HG03060 (cell line): ENCODE results near the gene ISOC2.

ENCODE experiments used
- ATAC-seq: cut with Tn5 transposase; IDR thresholded peaks from one replicate; pipeline ENCODE4 v1.9.1; 2021; ENCODE audit warnings: low read depth, moderate number of reproducible peaks; ENCODE audit not compliant: unreplicated experiment

Gene ISOC2

DNA sequence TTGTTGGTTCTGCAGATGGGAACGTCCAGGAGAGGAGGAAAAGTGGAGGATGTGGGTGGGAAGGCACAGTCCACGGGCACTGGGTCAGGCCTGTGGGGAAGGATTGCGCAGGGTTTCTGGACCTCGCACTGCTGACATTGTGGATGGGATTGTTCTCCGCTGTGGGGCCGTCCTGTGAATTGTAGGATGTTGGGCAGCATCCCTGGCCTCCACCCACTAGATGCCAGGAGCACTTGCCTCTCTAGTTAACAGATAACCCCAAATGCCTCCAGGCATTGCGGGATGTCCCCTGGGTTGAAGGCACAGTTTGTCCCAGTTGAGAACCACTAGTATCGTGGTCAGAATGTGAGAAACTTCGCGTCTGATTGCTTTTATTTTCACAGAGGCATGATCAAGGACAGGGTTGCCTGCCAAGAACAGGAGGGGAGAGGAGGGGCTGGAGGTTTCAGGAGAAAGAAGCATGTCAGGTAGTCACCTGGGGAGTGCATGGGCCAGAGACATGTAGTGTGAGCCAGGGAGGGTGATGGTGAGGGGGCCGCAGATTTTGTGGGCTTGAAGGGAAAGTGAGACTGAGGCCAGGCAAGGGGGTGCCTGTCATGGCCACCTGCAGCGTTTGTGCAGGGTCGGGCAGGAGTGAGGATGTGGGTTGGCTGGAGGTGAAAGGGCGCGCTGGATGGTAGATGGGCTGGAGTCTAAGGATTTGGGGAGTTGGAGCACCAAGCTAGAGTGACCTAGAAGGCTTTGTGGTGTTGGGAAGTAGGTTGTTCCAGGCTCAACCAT is 18.2 kb upstream of the ISOC2 start:
- ATAC-seq, result no peak

DNA sequence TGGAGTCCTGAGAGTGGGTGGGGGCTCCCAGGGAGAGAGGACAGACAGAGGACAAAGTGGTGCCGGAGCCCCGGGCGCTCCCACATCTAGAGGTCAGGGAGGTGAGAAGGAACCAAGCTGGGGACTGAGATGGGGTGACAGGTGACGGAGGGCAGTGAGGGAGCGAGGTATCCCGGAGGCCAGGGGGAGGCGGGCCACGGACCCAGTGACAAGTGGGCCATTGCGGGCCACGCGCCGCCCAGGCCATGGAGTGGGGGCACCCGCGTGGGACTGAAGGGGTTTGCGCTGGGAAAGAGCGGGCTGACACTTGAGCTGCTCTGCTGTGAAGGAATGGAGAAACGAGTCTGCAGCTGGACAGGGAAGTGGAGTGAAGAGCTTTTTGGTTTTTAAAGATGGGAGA is 17.6 kb upstream of the ISOC2 start:
- no peak for ATAC-seq

DNA sequence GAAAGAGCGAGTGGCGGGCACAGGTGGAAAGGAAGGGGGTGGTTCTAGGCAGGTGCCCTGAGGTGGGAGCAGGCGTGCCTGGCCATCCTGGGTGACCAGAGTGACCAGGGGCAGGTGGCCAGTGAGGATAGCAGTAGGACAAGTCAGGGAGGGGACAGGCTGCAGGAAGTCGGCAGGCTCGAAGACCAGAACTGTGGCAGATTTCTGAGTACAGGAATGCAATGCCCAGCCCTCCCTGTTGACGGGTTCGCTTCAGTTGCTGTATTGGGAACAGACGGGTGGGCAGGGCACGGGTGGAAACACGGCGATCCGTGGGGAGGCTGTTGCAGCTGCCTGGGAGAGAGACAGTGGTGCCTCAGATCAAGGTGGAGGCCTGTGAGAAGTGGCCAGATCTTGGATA is 16.9 kb upstream of the ISOC2 start:
- no peak for ATAC-seq

DNA sequence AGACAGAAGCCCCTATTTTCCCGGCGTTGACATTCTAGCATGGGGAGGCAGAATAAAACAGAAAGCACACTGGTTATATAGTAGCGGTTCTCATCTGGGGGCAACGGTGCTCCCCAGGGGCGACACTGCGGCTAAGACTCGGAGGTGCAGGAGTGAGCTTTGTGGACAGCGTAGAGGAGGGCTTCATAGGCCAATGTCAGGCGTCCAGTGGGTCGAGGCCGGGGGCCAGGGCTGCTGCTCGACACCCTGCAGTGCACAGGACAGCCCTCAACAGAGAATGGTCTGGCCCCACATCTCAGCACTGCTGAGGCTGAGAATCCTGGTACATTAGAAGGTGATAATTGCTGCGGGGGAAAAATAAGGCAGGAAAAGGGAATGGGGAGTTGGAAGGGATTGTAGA is 16.5 kb upstream of the ISOC2 start:
- no peak for ATAC-seq

DNA sequence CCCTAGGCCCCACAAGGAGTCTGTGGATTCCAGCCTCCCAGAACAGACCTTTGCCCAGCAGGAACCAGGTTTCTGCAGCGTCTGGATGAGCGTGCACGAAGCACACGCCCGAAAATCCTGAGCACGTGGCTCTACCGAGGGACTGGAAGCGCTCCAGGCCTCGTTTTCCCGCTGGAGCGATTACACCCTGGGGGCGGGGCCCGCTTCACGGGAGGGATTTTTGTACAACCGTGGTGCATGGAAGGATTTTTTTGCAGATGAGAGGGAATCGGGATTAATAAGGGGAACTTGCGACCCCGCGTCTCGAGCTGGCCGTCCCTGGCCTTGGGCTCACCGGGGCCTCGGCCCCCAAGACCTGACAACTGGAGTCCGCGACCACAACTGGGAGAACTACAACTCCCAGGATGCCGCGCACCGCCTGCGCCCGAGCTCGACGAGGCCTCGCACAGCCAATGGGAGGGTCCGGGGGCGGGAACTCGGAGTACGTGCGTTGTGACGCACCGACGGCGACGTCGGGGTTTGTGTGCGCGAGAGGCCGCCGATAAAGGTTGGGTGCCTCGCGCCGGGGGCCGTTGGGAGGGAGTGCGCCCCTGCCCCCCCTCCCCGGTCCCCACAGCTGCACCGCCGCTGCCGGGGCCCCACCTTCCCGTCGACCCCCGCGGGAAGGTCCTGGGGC is 14.8 kb upstream of the ISOC2 start, which contains the start of gene ZNF628:
Gene ZNF628, plus strand, starts transcription at position 518 of the 676 bp plus-strand sequence. CDS start 3,294 bp downstream, outside the sequence.
- ATAC-seq, result peak; percentile 77

DNA sequence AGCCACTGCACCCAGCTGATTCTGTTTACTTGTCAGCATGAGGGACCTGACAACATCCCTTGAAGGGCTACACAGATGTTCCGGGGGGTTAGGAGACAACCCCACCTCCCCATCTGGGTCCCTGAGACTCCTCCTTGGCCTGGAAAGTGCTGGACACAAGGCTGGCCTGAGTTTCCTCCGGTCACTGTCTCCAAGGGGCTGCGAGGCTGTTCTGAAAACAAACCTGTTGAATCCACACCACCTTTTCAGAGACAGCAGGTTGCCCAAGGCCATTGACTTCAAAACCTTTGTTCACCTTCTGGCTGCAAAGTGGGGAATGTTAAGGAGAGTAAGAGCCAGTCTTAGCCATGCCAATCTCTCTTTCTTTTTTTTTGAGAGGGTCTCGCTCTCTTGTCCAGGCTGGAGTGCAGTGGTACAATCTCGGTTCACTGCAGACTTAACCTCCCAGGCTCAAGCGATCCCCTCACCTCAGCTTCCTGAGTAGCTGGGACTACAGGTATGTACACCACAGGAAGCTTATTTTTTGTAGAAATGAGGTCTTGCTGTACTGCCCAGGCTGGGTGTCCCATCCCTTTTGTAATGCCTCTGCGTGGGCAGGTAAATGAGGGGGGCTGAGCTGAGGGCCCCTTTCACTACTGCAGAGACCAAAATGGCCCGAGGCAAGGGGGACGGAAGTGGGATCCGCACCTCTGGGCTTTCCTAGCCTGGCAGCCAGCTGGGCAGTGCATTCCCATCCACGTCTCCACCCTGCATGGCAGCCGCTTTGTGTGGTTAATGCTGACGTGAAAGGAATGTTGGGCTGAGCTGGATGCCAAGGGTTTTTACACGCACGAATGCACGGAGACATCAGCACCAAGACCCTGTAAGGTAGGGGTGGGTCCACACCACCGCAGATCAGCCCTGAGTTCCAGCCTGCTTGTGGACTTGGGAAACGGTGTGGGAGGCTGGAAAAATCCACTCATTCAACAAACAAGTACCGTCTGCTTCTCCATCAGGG is 13.1 kb upstream of the ISOC2 start:
- no peak for ATAC-seq

DNA sequence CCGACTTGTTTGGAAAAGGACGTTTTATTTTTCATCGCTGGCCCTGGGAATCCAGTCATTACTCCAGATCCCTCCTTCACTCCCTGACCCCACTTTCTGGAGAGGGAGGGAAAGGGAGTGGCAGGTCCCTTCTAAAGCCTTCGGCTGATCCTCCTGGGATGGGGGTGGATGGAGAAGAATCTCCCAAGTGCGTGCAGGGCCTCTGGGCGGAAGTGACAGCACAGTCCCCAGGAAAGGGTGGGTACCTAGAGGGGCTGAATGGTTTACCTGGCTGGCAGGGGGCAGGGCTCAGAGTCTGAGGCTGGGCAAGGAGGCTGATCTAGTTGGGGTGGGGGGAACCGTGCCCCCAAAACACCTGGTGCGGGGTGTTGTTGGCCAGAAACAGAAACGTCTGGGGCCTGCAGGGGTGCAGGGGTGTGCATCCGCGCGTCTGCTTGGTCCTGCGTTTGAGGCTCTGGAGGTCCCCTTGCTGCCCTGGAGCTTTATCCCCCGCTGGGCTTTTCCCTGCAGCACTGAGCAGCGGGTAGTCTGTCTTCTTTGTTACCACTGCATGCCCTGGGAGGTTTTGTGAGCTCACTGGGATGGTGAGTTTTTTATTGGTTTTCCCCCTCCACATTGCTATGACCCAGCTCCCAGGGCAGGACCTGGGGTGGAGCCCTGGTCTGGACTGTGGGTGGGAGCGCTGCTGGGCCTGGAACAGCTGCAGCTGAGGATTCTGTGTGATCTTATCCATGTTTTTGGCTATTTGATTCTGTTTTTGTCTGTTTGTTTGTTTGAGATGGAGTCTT is 12.0 kb upstream of the ISOC2 start:
- ATAC-seq, result no peak

DNA sequence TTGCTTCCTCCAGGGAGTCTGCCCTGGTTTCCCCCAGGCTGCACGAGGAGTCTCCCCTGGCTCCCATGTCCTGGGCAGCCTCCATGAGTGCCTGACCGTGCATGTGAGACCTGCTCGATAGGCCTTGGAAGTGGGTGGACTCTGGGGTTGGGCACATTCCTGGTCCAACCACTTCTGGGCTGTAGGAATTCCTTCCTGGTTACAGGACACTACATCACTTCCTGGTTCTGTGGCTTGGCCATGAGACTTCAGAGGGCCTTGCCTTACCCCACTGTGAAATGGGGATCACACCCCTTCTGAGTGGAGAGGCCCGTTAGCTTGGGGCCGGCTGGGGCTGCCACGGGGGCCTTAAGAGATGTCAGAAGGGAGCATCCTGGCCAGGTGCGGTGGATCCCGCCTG is 11.0 kb upstream of the ISOC2 start:
- ATAC-seq, result no peak

DNA sequence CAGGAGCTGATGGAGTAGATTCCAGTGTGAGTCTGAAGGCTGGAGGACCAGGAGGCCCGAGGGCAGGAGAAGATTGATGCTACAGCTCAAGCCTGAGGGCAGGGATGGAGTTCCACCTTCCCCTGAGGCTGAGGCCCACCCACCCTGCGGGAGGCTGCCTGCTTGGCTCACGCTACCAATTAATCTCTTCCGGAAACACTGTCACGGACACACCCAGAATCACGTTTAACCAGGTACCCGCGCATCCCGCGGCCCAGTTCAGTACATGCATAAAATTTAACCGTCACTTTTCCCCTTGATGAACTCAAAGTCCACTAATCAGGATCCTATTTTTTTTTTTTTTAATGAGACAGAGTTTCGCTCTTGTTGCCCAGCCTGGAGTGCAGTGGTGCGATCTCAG is 9.8 kb upstream of the ISOC2 start:
- no peak for ATAC-seq

DNA sequence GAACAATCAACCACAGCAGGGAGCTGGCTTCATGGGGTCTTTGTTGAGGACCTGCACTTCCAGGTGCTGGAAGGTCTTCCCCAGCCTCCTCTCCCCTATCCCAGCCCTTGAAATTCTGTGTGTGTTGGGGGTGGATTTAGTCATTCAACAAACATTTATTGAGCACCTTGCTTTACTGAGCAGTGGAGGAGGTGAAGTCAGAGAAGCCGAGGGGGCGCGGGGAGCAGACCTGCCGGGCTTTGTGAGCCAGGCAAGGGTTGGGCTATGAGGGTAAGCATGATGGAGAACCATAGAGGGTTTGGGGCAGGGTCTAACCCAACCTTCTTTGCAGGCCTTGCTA is 6.6 kb upstream of the ISOC2 start:
- ATAC-seq, result no peak

DNA sequence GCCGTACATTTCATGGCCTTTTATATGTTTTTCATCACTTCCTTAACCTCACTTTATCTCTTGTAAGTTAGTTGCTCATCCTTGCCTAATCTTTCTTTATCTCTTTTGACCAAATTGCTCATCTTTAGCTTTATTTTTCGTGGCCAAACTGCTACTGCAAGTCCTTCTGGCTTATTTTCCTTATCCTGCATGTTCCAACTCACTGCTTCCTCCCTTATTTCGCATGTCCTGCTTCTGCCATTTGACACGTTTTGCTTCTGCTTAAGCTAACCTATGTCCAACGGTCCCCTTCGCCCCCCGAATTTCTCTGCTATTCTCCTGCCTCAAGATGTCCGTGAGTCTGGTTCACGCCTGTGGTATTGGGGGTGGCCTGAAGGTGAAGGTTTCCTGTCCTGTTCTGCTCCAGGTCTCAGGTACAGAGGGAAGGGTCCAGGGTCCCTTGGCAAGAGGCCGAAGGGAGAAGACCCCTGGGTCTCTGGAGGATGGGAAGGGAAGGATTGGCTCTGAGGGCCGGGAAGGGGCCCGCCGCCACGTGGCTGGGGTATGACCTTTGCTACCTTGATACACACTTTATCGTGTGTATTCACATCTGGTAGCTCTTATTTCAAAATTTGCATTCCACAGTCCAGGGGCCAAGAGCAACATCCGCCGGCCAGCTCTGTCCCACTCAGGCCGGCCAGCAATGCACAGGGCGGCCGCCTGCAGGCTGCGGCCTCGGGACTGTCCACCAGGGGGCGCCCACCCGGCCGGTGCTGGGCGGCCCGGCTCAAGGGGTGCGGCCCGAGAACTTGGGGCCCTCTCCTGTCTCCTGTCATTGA is 6.0 kb upstream of the ISOC2 start:
- ATAC-seq, result no peak

DNA sequence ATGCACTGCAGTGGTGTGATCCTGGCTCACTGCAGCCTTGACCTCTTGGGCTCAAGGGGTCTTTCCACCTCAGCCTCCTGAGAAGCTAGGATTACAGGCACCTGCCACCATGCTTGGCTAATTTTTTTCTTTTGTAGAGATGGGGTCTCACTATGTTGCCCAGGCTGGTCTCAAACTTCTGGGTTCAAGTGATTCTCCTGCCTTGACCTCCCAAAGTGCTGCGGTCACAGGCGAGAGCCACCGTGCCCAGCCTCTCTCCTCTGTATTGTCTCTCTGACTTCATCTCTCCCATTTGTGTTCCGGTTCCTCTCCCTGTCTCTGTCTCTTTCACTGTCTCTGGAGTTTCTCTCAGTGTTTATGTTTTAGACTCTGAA is 4.8 kb upstream of the ISOC2 start:
- ATAC-seq, result no peak

DNA sequence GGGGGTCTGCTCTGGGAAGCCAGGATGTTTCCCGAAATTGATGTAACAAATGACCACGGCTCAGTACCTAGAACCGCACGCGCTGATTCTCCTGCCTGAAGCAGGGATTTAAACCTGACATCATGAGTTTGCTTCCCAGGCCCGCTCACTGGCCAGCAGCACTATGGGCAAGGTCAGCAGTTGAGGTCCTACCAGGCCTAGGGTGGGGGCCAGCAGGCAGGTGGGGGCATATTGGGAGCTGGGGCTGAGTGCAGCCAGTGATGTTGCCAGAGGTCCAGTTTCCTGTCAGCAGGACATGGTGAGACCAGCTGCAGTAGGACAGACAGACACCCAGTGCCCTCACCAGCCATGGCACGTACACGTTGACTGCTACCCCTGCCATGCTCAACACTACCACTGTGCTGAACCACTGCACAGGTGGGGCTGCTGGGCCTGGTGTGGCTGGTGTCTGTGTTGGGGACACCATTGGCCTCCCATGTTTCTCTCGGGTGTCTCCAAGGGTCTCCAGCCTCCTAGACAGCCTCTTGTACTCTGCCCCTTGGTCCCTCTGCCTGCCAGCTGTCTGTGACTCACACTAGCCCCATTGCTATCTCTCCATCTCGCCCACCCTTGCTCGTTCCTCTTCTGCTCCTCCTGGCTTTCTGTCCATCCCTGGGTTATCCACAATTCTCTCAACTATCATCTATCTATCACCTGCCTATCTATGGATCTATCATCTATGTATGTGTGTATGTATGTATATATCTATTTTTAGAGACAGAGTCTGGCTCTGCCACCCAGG is 4.2 kb upstream of the ISOC2 start:
- ATAC-seq, result no peak

DNA sequence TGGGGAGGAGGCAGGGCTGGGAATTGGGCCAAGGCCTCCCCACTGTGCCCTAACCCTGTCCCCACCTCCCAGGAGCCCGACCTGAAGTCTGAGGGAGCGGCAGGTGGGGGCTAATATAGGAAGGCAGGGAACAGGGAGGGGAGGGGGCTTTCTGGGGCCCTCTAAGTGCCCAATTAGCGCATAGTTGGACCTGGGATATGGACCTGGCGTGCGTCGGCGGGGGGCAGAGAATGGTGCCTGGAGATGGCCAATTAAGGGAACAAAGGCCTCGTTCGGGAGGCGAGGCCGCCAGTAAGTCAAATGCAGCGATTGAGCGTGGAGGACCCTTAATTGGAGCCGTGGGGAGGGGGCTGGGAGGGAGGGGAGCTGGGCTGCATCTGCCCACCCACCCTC is 3.2 kb upstream of the ISOC2 start, which contains the start of gene C19orf85:
Gene C19orf85, minus strand, starts transcription at position 90 of the 393 bp plus-strand sequence. CDS start 197 bp downstream, outside the sequence.
- ATAC-seq, result no peak

DNA sequence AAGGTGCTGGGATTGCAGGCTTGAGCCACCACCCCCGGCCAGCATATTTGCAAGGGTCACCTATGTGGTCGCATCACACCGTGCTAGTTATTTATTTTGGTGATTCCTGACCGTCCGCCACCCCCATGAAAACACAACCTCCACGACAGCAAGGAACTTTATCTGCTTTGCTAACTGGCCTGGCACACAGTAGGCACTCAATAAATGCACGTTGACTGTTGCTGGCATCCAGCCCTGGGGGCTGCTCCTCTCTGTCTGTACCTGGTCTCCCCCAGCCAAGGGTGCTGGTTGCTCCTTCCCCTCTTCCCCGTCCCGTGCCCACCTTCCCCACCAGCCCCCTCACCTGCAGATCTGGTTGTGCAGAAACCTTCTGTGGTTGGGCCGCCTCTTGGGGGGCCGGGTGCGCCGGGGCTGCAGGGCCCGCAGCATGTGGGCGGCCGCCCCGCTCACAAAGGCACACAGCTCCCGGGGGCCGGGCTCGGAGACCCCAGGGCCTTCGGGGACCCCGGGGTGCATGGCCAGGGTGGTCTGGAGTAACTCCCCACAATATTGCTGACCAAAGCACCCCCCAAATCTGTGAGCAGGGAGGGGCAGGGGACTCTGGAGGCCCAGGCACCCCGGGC is 2.7 kb upstream of the ISOC2 start:
- no peak for ATAC-seq

DNA sequence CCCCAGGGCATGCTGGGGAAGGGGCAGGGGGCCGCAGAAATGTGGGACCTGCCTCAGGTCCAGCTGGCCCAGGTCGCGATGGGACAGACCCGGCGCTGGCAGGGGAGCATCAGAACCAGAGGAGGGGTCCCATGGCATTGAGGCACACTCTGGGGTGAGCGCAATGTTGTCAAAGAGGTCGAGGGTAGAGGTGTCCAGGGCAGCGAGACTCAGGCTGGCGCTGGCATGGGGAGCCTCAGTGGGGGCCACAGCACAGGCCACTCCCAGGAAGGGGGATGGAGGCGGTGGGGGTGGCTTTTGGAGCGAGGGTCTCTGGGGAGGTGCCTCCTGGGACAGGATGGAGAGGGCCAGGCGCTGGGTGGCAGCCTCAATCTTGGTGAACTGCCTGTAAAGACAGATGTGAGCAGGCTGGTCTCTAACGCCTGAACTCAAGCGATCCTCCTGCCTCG is 2.2 kb upstream of the ISOC2 start:
- no peak for ATAC-seq

DNA sequence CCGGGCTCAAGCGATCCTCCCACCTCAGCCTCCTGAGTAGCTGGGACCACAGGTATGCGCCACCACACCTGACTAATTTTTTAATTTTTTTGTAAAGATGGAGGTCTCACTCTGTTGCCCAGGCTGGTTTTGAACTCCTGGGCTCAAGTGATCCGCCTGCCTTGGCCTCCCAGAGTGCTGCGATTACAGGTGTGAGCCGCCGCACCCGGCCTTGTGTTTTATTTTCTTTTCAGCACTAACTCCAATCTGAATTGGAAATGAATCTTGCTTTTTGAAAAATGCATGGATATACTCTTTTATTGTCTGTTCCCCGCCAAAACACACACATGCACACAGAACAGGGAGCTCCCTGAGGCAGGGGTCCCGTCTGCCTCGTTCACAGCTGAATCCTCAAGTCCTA is 1.3 kb upstream of the ISOC2 start:
- ATAC-seq, result no peak

DNA sequence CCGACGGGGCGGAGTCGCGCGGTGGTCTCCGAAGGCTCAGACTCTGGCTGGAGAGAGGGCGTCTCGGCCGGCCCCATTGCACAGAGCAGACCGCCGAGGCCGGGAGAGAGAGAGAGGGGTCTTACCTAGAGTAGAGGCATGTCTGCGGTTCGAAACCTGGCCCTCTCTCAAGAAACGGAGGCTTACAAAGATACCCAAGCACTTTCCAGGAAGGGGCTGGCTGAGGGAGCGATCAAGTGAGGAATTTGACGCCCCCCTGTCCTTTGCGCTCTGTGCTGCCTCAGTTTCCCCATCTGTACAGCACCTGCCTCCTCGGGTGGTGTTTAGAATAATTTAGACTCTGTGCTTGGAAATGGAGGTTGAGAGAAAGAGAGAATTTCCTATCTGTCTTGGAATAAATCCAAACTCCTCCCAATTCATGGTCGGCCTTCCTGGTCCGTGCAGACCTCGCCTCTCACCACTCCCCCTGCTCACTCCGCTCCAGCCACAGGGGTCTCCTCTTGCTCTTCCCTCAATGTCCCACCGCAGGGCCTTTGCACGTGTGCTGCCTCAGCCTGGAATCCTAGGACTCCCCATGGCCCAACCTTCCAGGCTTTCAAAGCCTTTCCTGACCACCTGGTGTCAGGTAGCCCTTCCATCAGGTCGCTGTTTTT is 658 bp upstream of the ISOC2 start:
- no peak for ATAC-seq
